SK-N-MC (cell line): ENCODE measurements around the gene SERPINA6.
"Not testable (repeated sequence)": the region's sequence is repeated elsewhere in the genome, so short reads cannot be mapped to it uniquely, and the experiment has no call there.

Experiments used
- DNase-seq: peaks from one replicate; pipeline ENCODE4 v3.0.0-alpha.2; 2011; ENCODE audit warnings: low read depth, low spot score
- H3K27ac ChIP-seq: fragments of 200-600 bp; sonication (generic); 2 replicates; pipeline ENCODE4 v1.5.1; 2016; ENCODE audit warnings: mixed run types
- H3K36me3 ChIP-seq: fragments of 200-600 bp; sonication (generic); 2 replicates; pipeline ENCODE4 v1.6.1; 2017; ENCODE audit warnings: antibody characterized with exemption, low read length, mixed read lengths; ENCODE audit not compliant: insufficient read depth
- H3K4me3 ChIP-seq: fragments of 200-600 bp; sonication (generic); 2 replicates; pipeline ENCODE4 v1.5.1; 2016
- H3K9ac ChIP-seq: fragments of 200-600 bp; sonication (generic); 2 replicates; pipeline ENCODE4 v1.8.0; 2017; ENCODE audit warnings: mixed run types, mixed read lengths; ENCODE audit not compliant: insufficient read length
- H3K9me3 ChIP-seq: fragments of 200-600 bp; sonication (generic); 2 replicates; pipeline ENCODE4 v1.6.1; 2017; ENCODE audit warnings: low read depth, mild to moderate bottlenecking, antibody characterized with exemption, low read length, moderate library complexity, mixed read lengths
- EZH2 ChIP-seq: fragments of 200-600 bp; sonication (generic); IDR thresholded peaks from one replicate; pipeline ENCODE4 v1.6.1; 2017; ENCODE audit warnings: antibody characterized with exemption
- FOXP2 ChIP-seq: optimal IDR thresholded peaks from 2 replicates; pipeline ENCODE3; 2011; ENCODE audit warnings: mild to moderate bottlenecking, moderate library complexity; ENCODE audit not compliant: insufficient read depth; ENCODE audit errors: extremely low read length, control extremely low read depth
- POLR2AphosphoS5 ChIP-seq: IDR thresholded peaks from 2 replicates; pipeline ENCODE4 v1.6.1; 2012; ENCODE audit warnings: mild to moderate bottlenecking, low read depth, low read length, borderline replicate concordance

Gene SERPINA6

GRCh38 chr14:94307410-94307992 lies 15.6 kb downstream of the SERPINA6 start:
- no peak for DNase-seq
- H3K9ac ChIP-seq = no peak overlapping the region
- H3K9me3 ChIP-seq = no peaks in the 10 kb centered on the region
- no peak for TF ChIP-seq EZH2
- no peak for TF ChIP-seq FOXP2
- no peak for TF ChIP-seq POLR2AphosphoS5
- no peak overlapping the region for H3K4me3 ChIP-seq
- no peak overlapping the region for H3K27ac ChIP-seq
- H3K36me3 ChIP-seq = no peaks in the 10 kb centered on the region

- Histone ChIP-seq H3K9ac (no peak overlapping the region), H3K36me3 (no peaks in the 10 kb centered on the region), H3K4me3 (no peak overlapping the region), H3K27ac (no peak overlapping the region), H3K9me3 (no peaks in the 10 kb centered on the region)
- no peak for DNase-seq
- TF ChIP-seq EZH2 (no peak), POLR2AphosphoS5 (no peak), FOXP2 (no peak)
These were observed 16.8 kb downstream of the SERPINA6 start for GRCh38 chr14:94306047-94306978.

DNA sequence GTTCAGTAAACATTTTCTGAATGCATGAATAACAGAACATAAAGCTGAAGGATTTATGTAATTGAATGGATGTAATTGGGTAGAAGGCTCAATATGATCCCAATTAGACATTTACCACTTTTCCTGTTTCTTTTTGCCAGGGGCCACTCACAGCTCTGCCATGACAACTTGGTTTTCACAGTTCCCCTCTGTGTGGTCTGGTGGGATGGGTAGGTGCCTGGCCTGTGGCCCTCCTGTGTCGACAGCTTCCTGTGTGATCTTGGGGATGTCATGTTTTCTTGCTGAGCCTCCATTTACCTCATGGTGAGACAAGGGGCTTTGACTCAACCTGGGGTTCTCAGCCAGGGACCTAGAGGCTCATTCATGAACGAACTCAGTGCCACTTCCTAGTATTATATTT lies 17.5 kb downstream of the SERPINA6 start:
- H3K36me3 ChIP-seq = no peaks in the 10 kb centered on the region
- H3K4me3 ChIP-seq = no peak overlapping the region
- H3K9ac ChIP-seq = no peak overlapping the region
- H3K9me3 ChIP-seq = no peaks in the 10 kb centered on the region
- no peak overlapping the region for H3K27ac ChIP-seq
- DNase-seq = no peak
- TF ChIP-seq FOXP2 (no peak), POLR2AphosphoS5 (no peak), EZH2 (no peak)

GRCh38 chr14:94304243-94304642 lies 18.9 kb downstream of the SERPINA6 start:
- no peak for DNase-seq
- no peak for TF ChIP-seq POLR2AphosphoS5
- no peak for TF ChIP-seq FOXP2
- TF ChIP-seq EZH2 = no peak
- Histone ChIP-seq H3K9me3 (no peaks in the 10 kb centered on the region), H3K27ac (no peak overlapping the region), H3K9ac (no peak overlapping the region), H3K36me3 (no peaks in the 10 kb centered on the region), H3K4me3 (no peak overlapping the region)

DNA sequence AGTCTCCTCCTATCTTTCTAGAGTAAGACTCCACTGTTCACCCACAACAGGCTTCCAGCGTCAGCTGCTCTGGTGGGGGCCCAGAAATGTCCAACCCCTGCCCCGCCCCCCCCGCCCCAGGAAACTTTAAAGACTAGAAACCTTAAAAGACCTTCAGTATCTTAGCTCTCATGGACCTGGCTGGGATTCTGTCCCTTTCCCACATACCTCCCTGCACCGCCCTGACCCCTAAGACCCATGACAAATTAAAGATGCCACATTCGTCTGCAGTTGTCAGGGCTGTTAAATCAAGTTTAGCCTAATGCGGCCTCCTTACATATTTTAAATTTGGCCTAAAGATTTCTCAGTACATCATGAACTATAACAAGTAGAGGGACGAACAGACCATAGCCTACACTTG lies 20.0 kb downstream of the SERPINA6 start:
- no peaks in the 10 kb centered on the region for H3K36me3 ChIP-seq
- no peak for DNase-seq
- TF ChIP-seq POLR2AphosphoS5 = no peak
- no peak for TF ChIP-seq EZH2
- TF ChIP-seq FOXP2 = no peak
- no peaks in the 10 kb centered on the region for H3K9me3 ChIP-seq
- no peak overlapping the region for H3K9ac ChIP-seq
- no peak overlapping the region for H3K4me3 ChIP-seq
- H3K27ac ChIP-seq = no peak overlapping the region

DNA sequence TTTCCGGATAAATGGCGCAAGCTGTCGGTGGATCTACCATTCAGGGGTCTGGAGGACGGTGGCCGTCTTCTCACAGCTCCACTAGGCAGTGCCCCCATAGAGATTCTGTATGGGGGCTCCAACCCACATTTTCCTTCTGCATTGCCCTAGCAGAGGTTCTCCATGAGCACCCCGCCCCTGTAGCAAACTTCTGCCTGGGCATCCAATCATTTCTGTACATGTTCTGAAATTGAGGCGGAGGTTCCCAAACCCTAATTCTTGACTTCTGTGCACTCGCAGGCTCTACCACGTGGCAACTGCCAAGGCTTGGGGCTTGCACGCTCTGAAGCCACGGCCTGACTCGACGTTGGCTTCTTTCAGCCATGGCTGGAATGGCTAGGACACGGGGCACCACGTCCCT lies 25.0 kb downstream of the SERPINA6 start:
- no peak for DNase-seq
- H3K9ac ChIP-seq = no peak overlapping the region
- no peak overlapping the region for H3K4me3 ChIP-seq
- no peaks in the 10 kb centered on the region for H3K36me3 ChIP-seq
- H3K27ac ChIP-seq = no peak overlapping the region
- H3K9me3 ChIP-seq = no peaks in the 10 kb centered on the region
- no peak for TF ChIP-seq POLR2AphosphoS5

- not testable (repeated sequence) for H3K9ac ChIP-seq, H3K27ac ChIP-seq, H3K36me3 ChIP-seq, H3K9me3 ChIP-seq, DNase-seq, H3K4me3 ChIP-seq
These were observed 27.0 kb downstream of the SERPINA6 start for GRCh38 chr14:94296181-94296545.

GRCh38 chr14:94295360-94296180 lies 27.6 kb downstream of the SERPINA6 start:
- H3K27ac ChIP-seq = no peak overlapping the region
- TF ChIP-seq POLR2AphosphoS5 (no peak), EZH2 (no peak), FOXP2 (no peak)

More at GRCh38 chr14:94295360-94296180, 27.6 kb downstream of the SERPINA6 start:
- Histone ChIP-seq H3K9ac (no peak overlapping the region), H3K9me3 (no peaks in the 10 kb centered on the region), H3K4me3 (no peak overlapping the region), H3K36me3 (no peaks in the 10 kb centered on the region)
- no peak for DNase-seq
